GM23338 (cell line): ENCODE data around the gene TBC1D19.

Source experiments
- CREB1 ChIP-seq: fragments of 250-450 bp; sonication (Bioruptor Pico); IDR thresholded peaks from 2 replicates; pipeline ENCODE4 v1.5.0; 2020; ENCODE audit warnings: low read depth, mild to moderate bottlenecking, moderate library complexity
- EZH2 ChIP-seq: fragments of 200-600 bp; sonication (generic); IDR thresholded peaks from one replicate; pipeline ENCODE4 v1.8.0; 2017; ENCODE audit warnings: antibody characterized with exemption, mild to moderate bottlenecking, low read depth; ENCODE audit not compliant: unreplicated experiment
- EZH2phosphoT487 ChIP-seq: fragments of 200-600 bp; sonication (generic); IDR thresholded peaks from one replicate; pipeline ENCODE4 v1.8.1; 2018; ENCODE audit warnings: antibody characterized with exemption; ENCODE audit not compliant: unreplicated experiment
- JUNB ChIP-seq: IDR thresholded peaks from one replicate; pipeline ENCODE4 v1.6.1; 2016; ENCODE audit warnings: antibody characterized with exemption; ENCODE audit not compliant: unreplicated experiment
- POLR2AphosphoS5 ChIP-seq: IDR thresholded peaks from 2 replicates; pipeline ENCODE4 v1.6.1; 2016; ENCODE audit warnings: antibody characterized with exemption, low read depth
- STAT1 ChIP-seq: IDR thresholded peaks from one replicate; pipeline ENCODE4 v1.6.1; 2016; ENCODE audit warnings: antibody characterized with exemption; ENCODE audit not compliant: unreplicated experiment
- ZNF114 ChIP-seq: fragments of 250-450 bp; sonication (Bioruptor Pico); IDR thresholded peaks from 2 replicates; pipeline ENCODE4 v1.5.0; 2020; ENCODE audit warnings: mild to moderate bottlenecking, moderate library complexity
- ZNF331 ChIP-seq: fragments of 250-450 bp; sonication (Bioruptor Pico); IDR thresholded peaks from 2 replicates; pipeline ENCODE4 v1.5.0; 2020; ENCODE audit warnings: low read depth, mild to moderate bottlenecking, moderate library complexity
- TF ChIP-seq, protein P1 (sequence below), 2 experiments: fragments of 200-600 bp in 1 of 2; sonication (generic) in 1 of 2; conservative IDR thresholded peaks; 2 replicates each; pipeline versions ENCODE4 v1.5.1 to v1.6.1; 2016 to 2017; ENCODE audit warnings: antibody characterized with exemption in 2 of 2, low read depth in 2 of 2, mild to moderate bottlenecking in 2 of 2, moderate library complexity in 1 of 2
- TF ChIP-seq, protein P2 (sequence below): IDR thresholded peaks from one replicate; pipeline ENCODE4 v1.6.1; 2018; ENCODE audit warnings: antibody characterized with exemption; ENCODE audit not compliant: unreplicated experiment
- TF ChIP-seq, protein P3 (sequence below): fragments of 250-450 bp; sonication (Bioruptor Pico); IDR thresholded peaks from 2 replicates; pipeline ENCODE4 v1.5.0; 2020; ENCODE audit warnings: mild to moderate bottlenecking, moderate library complexity

DNA sequence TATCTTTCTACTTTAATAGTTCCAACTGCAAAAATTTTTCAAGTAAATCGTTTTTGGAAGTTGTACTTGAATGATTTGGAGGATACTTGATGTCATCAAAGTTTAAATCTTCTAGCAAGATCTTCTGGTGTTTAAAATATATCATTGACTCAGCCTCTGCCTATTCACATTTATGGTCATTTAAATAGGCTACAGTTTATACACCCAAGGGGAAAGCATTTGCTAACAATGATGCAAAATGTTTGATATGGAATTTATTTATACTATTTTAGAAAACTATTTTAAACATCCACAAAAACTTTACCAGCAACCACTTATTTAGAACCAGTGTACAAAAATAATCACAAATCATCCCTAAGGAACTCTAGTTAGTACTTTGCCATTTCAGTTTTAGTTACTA is 153.5 kb downstream of the TBC1D19 start:
- TF ChIP-seq, protein P1, sequence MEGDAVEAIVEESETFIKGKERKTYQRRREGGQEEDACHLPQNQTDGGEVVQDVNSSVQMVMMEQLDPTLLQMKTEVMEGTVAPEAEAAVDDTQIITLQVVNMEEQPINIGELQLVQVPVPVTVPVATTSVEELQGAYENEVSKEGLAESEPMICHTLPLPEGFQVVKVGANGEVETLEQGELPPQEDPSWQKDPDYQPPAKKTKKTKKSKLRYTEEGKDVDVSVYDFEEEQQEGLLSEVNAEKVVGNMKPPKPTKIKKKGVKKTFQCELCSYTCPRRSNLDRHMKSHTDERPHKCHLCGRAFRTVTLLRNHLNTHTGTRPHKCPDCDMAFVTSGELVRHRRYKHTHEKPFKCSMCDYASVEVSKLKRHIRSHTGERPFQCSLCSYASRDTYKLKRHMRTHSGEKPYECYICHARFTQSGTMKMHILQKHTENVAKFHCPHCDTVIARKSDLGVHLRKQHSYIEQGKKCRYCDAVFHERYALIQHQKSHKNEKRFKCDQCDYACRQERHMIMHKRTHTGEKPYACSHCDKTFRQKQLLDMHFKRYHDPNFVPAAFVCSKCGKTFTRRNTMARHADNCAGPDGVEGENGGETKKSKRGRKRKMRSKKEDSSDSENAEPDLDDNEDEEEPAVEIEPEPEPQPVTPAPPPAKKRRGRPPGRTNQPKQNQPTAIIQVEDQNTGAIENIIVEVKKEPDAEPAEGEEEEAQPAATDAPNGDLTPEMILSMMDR (conservative IDR thresholded peaks at IDR 0.05; ENCODE audit: low read depth in 2 of 2) = no peak
- TF ChIP-seq EZH2 (no peak), EZH2phosphoT487 (no peak), POLR2AphosphoS5 (no peak), ZNF331 (CRISPR knock-in tag) (no peak), CREB1 (no peak), JUNB (no peak), STAT1 (no peak), ZNF114 (CRISPR knock-in tag) (no peak)
- TF ChIP-seq, protein P2, sequence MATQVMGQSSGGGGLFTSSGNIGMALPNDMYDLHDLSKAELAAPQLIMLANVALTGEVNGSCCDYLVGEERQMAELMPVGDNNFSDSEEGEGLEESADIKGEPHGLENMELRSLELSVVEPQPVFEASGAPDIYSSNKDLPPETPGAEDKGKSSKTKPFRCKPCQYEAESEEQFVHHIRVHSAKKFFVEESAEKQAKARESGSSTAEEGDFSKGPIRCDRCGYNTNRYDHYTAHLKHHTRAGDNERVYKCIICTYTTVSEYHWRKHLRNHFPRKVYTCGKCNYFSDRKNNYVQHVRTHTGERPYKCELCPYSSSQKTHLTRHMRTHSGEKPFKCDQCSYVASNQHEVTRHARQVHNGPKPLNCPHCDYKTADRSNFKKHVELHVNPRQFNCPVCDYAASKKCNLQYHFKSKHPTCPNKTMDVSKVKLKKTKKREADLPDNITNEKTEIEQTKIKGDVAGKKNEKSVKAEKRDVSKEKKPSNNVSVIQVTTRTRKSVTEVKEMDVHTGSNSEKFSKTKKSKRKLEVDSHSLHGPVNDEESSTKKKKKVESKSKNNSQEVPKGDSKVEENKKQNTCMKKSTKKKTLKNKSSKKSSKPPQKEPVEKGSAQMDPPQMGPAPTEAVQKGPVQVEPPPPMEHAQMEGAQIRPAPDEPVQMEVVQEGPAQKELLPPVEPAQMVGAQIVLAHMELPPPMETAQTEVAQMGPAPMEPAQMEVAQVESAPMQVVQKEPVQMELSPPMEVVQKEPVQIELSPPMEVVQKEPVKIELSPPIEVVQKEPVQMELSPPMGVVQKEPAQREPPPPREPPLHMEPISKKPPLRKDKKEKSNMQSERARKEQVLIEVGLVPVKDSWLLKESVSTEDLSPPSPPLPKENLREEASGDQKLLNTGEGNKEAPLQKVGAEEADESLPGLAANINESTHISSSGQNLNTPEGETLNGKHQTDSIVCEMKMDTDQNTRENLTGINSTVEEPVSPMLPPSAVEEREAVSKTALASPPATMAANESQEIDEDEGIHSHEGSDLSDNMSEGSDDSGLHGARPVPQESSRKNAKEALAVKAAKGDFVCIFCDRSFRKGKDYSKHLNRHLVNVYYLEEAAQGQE = no peak
- TF ChIP-seq, protein P3, sequence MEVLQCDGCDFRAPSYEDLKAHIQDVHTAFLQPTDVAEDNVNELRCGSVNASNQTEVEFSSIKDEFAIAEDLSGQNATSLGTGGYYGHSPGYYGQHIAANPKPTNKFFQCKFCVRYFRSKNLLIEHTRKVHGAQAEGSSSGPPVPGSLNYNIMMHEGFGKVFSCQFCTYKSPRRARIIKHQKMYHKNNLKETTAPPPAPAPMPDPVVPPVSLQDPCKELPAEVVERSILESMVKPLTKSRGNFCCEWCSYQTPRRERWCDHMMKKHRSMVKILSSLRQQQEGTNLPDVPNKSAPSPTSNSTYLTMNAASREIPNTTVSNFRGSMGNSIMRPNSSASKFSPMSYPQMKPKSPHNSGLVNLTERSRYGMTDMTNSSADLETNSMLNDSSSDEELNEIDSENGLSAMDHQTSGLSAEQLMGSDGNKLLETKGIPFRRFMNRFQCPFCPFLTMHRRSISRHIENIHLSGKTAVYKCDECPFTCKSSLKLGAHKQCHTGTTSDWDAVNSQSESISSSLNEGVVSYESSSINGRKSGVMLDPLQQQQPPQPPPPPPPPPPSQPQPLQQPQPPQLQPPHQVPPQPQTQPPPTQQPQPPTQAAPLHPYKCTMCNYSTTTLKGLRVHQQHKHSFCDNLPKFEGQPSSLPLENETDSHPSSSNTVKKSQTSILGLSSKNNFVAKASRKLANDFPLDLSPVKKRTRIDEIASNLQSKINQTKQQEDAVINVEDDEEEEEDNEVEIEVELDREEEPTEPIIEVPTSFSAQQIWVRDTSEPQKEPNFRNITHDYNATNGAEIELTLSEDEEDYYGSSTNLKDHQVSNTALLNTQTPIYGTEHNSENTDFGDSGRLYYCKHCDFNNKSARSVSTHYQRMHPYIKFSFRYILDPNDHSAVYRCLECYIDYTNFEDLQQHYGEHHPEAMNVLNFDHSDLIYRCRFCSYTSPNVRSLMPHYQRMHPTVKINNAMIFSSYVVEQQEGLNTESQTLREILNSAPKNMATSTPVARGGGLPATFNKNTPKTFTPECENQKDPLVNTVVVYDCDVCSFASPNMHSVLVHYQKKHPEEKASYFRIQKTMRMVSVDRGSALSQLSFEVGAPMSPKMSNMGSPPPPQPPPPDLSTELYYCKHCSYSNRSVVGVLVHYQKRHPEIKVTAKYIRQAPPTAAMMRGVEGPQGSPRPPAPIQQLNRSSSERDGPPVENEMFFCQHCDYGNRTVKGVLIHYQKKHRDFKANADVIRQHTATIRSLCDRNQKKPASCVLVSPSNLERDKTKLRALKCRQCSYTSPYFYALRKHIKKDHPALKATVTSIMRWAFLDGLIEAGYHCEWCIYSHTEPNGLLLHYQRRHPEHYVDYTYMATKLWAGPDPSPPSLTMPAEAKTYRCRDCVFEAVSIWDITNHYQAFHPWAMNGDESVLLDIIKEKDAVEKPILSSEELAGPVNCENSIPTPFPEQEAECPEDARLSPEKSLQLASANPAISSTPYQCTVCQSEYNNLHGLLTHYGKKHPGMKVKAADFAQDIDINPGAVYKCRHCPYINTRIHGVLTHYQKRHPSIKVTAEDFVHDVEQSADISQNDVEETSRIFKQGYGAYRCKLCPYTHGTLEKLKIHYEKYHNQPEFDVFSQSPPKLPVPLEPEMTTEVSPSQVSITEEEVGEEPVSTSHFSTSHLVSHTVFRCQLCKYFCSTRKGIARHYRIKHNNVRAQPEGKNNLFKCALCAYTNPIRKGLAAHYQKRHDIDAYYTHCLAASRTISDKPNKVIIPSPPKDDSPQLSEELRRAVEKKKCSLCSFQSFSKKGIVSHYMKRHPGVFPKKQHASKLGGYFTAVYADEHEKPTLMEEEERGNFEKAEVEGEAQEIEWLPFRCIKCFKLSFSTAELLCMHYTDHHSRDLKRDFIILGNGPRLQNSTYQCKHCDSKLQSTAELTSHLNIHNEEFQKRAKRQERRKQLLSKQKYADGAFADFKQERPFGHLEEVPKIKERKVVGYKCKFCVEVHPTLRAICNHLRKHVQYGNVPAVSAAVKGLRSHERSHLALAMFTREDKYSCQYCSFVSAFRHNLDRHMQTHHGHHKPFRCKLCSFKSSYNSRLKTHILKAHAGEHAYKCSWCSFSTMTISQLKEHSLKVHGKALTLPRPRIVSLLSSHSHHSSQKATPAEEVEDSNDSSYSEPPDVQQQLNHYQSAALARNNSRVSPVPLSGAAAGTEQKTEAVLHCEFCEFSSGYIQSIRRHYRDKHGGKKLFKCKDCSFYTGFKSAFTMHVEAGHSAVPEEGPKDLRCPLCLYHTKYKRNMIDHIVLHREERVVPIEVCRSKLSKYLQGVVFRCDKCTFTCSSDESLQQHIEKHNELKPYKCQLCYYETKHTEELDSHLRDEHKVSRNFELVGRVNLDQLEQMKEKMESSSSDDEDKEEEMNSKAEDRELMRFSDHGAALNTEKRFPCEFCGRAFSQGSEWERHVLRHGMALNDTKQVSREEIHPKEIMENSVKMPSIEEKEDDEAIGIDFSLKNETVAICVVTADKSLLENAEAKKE (CRISPR knock-in tag) = no peak
